ENCODE data around the gene NR2F6. TPM values are rescaled to one million over a fixed set of nuclear protein-coding genes. Genes with fewer than 3 reads are reported as not detected.

NR2F6 gene
- total and polyA plus RNA-seq, 2 of the 4 experiments (the other 2 are of a cell fraction) = 8.4 to 20.5 TPM

- TF ChIP-seq CTCF (conservative IDR thresholded peaks at IDR 0.05; ENCODE audit: low read depth, low read length) (no peak), MAZ (IDR thresholded peaks at IDR 0.05; ENCODE audit: borderline replicate concordance, low read depth, low read length) (no peak)
These were observed 1.7 kb downstream of the NR2F6 start (continued) for GRCh38 chr19:17243830-17244617.

Data from IMR-90 (cell line).